UCSD-AML1 (cell line): ENCODE results near the gene FAM149A.

Source experiments
- DNase-seq: peaks from one replicate; lab custom pipeline; 2025; ENCODE audit not compliant: unreplicated experiment; lab: John Stamatoyannopoulos, UW

The FAM149A gene

DNA sequence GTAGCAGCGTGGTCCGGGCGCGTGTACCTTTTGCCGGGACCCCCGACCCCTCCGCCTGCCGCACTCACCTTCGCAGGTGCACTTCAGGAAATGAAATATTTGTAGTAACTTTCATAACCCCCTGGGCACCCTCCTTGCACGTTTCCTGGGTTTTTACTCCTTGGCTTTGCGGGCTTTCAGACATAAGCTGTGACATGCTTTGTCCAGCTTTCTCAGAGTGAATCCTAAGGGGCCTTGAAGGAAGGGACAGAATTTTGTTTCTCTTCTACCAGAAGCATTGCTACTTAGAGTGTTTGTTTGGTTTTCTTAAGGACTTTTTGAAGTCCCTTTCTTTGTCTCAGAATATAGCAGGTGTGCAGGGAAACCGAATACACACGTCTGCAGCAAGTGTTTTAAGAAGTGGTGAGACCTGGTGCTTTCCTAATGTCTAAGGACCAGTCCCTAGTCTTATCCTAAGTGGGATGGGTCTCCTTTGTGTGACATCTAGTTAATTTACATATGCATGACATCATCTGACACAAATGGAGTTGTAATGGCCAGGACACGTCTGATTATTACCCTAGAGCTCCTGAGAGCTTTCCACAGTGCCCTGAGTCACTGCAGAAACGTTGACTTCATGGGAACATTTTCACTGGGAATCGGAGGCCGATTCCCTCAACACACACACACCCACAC lies 1.3 kb downstream of the FAM149A start:
- no peak for DNase-seq

- DNase-seq: no peak
Measured at GRCh38 chr4:186107947-186108346, 3.4 kb downstream of the FAM149A start.

DNA sequence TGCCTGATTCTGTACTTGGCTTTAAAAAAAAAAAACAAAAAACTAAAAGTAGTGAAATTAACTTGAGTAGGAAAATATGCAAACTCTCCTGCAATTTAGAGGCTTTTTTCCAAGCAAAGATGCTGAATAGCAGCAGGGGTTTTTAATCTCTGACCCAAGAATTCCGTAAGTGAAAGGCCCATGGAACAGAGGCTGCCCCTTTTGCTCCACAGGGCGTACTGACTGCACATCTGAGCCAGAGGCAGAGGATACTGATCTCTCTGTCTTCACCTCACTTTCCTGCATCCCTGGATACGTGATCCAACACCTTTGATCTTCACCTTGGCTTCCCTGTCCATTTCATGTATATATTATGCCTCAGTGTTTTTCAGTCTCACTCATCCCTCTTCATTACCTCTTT lies 3.9 kb downstream of the FAM149A start:
- no peak for DNase-seq

- no peak for DNase-seq
Measured at GRCh38 chr4:186109245-186109644, 4.7 kb downstream of the FAM149A start.

- DNase-seq: no peak
Measured at GRCh38 chr4:186116697-186117096, 12.2 kb downstream of the FAM149A start.

DNA sequence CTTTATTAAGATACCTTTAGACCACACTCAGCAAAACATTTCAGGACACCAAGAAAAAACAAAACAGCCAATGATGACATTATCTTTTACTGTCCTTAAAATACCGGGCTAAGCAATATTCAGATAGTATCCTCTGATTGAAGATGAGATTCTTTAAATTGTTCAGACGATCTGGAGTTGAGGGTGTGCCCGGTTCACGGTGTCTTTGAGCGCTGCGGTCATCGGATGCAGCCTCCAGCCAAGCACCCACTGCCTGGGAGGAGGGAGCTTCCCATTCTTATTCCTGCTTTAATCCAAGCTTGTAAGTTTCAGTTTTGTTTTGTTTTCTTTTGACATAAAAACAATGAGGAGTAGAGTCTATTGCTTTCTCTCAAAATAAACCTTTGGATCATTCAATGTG lies 14.1 kb downstream of the FAM149A start:
- DNase-seq: no peak

- DNase-seq: no peak
Measured at GRCh38 chr4:186121057-186121456, 16.6 kb downstream of the FAM149A start.

- DNase-seq: no peak
Measured at GRCh38 chr4:186128842-186129241, 24.3 kb downstream of the FAM149A start.

DNA sequence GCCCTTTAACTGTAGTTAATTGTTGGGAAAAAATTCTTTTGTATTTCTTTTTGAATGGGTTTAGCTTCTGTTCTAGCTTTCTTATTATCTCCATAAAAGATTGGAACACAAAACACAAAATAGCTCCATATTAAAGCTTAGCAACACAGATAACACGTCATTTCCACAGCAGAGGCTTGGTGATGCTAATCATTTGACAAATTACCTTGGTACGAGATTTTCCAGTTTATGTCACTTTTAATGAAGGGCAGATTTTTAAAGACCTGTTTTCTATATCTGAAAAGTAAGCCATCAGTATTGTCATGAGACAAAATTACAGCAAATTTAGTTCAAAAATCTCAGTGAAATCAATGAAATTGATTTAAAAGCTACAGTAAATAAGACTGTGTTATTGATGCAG lies 27.4 kb downstream of the FAM149A start:
- no peak for DNase-seq

DNA sequence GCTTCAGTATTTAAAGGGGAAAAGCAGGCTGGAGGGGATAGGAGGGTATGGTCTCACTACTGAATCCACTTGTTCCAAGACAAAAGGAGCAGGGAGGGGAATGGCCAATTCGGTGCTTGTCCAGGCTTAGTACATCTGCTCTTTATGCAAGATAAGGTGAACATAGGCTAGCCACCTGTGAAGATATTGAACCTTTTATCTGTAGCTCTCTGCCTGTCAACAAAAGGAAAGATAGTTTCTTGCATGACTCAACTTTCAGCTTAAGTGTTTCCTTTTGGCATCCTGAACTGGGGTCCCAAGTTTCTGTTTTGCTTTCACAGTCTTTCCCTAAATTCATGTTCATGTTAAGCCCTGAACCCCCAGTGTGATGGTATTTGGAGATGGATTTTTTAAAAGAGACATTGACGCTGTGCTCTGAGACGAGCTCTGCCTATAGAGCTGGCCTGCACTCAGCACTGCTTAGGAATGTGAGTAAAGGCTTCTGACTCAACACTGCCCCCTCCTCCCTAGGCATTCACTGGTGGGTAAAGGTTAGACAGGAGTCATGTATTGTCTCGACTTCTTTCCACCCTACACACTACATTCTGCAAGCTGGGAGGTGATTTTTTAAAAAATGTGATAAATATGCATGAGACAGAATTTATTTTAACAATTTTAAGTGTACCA lies 28.2 kb downstream of the FAM149A start:
- no peak for DNase-seq

DNA sequence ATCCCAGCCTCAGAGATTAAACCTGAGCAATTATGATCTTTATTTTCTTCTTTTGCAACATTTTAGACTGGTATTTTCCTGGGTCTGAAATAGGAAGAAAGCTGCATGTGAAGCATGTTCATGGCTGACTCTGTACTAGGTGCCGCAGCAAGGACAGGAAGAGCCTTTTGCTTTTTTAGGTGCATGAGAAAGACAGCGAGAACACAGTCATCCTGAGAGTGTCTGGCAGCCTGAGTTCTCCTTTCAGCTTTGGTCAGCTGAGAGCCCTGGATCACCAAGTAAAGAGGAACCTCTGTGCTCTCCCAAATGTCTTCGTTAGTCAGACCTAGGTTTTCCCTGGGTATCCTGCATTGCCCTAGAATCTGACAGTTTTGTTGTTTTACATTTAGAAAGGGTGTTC lies 29.8 kb downstream of the FAM149A start:
- no peak for DNase-seq

- DNase-seq: no peak
Measured at GRCh38 chr4:186134861-186135260, 30.4 kb downstream of the FAM149A start.

DNA sequence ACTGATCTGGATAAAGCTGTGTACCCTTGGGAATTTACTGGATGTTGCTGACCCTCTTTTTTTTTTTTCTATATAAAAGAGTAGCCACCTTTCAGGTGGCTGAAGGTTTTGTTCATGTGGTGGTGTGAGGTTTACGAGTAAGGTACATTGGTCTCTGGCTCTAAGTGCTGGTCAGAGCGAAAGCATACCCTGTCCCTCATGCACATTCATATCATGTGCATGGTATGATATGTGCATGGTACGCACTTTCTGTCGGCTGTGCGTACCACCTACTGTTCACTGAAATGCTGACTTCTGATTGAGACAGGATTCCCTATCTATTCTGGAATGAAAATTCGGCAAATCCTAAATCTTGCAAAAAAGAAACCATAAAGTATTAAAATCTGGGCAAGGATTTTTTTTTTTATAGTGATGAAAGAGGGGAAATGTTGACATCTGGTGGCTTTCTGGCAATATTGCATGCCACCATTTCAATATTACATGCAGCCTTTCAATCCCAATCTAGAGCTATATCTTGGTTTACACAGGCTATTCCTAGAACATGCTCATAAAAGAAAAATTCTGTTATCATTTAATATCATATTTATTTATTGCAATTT lies 32.8 kb downstream of the FAM149A start:
- DNase-seq: no peak

GRCh38 chr4:186144198-186144945 lies 39.9 kb downstream of the FAM149A start:
- DNase-seq: no peak

DNA sequence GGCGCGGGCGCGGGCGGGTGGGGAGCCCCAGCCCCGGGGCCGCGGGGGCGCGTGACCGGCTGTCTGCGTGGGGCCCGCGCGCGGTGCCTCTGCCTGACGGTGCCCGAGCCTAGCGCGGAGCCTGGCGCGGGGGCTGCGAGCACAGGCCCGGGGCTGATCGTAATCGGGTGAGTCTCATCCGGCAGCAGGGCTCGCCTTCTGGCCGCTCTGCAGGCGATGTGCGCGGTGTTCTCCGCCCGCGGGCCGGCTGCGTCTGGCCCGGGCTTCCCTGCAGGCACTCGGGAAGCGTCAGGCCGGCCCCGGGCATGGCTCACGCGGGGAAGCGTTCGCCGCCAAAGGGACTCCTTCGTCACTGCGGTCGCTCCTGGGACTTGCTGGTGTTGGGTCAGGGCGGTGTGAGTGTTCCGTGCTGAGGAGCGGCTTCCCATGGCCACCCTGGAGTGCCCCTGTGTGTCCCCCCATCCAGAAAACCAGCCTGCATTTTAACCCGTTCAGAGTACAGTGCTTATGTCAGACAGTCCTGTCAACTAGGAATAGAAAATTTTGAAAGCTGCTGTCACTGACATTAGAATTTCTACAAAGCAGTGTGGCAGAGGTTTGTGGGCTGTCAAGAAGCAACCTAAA lies 40.6 kb downstream of the FAM149A start:
- DNase-seq: peak; percentile 14

- DNase-seq: no peak
Measured at GRCh38 chr4:186146458-186146857, 42.0 kb downstream of the FAM149A start.

GRCh38 chr4:186148336-186148975 lies 44.0 kb downstream of the FAM149A start:
- DNase-seq: no peak

DNA sequence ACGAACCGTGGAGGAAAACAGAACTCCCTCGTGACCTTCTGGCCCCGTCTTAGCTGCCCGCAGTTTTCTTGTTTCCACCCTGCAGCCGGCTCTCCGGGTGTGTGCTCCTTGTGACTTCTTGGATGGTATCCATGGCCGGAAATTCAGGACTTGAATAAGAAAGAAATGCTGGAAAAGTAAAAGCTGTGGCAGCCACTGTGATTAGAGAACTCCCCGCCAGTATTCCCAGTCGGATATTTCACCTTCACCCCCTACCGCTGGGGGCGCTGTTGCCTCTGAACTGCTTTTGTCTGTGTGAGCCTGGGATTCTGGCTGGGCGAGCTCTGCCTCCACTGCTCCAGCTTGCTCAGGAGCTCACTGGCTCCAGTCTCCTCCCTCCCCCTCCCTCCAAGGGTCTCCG lies 45.4 kb downstream of the FAM149A start:
- DNase-seq: no peak

DNA sequence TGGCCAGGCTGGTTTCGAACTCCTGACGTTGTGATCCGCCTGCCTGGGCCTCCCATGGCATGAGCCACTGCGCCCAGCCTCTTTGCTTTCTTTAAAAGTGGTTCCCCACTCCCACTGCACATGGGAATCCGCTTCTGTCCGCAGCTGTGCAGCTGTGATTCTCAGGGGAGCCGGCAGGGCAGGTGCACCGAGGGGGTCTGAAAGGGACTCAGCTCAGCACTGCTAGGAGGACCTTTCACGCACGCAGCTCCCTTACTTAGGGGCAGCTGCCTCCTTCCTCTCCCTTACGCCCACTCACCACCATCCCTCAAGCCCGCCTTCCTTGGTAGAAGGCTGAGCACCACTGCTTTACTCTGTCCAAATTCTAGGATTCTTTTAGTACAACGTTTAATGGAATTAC lies 46.4 kb downstream of the FAM149A start:
- no peak for DNase-seq

- no peak for DNase-seq
Measured at GRCh38 chr4:186151499-186151898, 47.0 kb downstream of the FAM149A start.
